HEK293 (cell line): ENCODE data around the gene CRACDL.

Experiments used
- HOXC10 ChIP-seq: sonication (generic); formaldehyde crosslinking; IDR thresholded peaks from 2 replicates; pipeline ENCODE4 v1.8.1; 2023; ENCODE audit warnings: mild to moderate bottlenecking, missing genetic modification reagents
- ZNF10 ChIP-seq: fragments of 450-650 bp; formaldehyde crosslinking; IDR thresholded peaks from 2 replicates; pipeline ENCODE4 v1.5.1; 2017; ENCODE audit warnings: missing biosample characterization, missing genetic modification characterization
- ZNF211 ChIP-seq: fragments of 450-650 bp; formaldehyde crosslinking; IDR thresholded peaks from 2 replicates; pipeline ENCODE4 v1.5.1; 2016; ENCODE audit warnings: low read depth, missing biosample characterization, missing genetic modification characterization
- ZNF266 ChIP-seq: fragments of 450-650 bp; formaldehyde crosslinking; IDR thresholded peaks from 2 replicates; pipeline ENCODE4 v1.5.1; 2016; ENCODE audit warnings: missing biosample characterization, missing genetic modification characterization, low read depth
- ZNF274 ChIP-seq, 2 experiments: fragments of 200-500 bp in 1 of 2; fragments of 450-650 bp in 1 of 2; sonication (Bioruptor generic) in 1 of 2; formaldehyde crosslinking in 1 of 2; IDR thresholded peaks; 2 replicates each; pipeline versions ENCODE4 v1.5.1 to v1.6.1; 2014 to 2016; ENCODE audit warnings: borderline replicate concordance in 1 of 2, inconsistent platforms in 1 of 2, low read length in 1 of 2, missing biosample characterization in 1 of 2, missing genetic modification characterization in 1 of 2
- ZNF335 ChIP-seq: fragments of 450-650 bp; formaldehyde crosslinking; conservative IDR thresholded peaks from 2 replicates; pipeline ENCODE4 v1.5.1; 2016; ENCODE audit warnings: missing biosample characterization, missing genetic modification characterization
- ZNF501 ChIP-seq: fragments of 450-650 bp; formaldehyde crosslinking; IDR thresholded peaks from 2 replicates; pipeline ENCODE4 v1.5.1; 2016; ENCODE audit warnings: missing biosample characterization, missing genetic modification characterization
- ZNF555 ChIP-seq: fragments of 450-650 bp; formaldehyde crosslinking; conservative IDR thresholded peaks from 2 replicates; pipeline ENCODE4 v1.5.1; 2017; ENCODE audit warnings: missing biosample characterization, mild to moderate bottlenecking, missing genetic modification characterization, inconsistent platforms
- ZNF777 ChIP-seq: fragments of 450-650 bp; formaldehyde crosslinking; IDR thresholded peaks from 2 replicates; pipeline ENCODE4 v1.5.1; 2017; ENCODE audit warnings: missing biosample characterization, missing genetic modification characterization, borderline replicate concordance
- ZNF792 ChIP-seq: fragments of 450-650 bp; formaldehyde crosslinking; IDR thresholded peaks from 2 replicates; pipeline ENCODE4 v1.5.1; 2016; ENCODE audit warnings: missing biosample characterization, missing genetic modification characterization
- TF ChIP-seq, protein P1 (sequence below): fragments of 450-650 bp; formaldehyde crosslinking; IDR thresholded peaks from 2 replicates; pipeline ENCODE4 v1.5.1; 2016; ENCODE audit warnings: missing biosample characterization, missing genetic modification characterization
- TF ChIP-seq, protein P2 (sequence below): fragments of 450-650 bp; formaldehyde crosslinking; IDR thresholded peaks from 2 replicates; pipeline ENCODE4 v1.5.1; 2016; ENCODE audit warnings: missing biosample characterization, missing genetic modification characterization, borderline replicate concordance
- TF ChIP-seq, protein P3 (sequence below): fragments of 450-650 bp; formaldehyde crosslinking; IDR thresholded peaks from 2 replicates; pipeline ENCODE4 v1.5.1; 2016; ENCODE audit warnings: missing biosample characterization, missing genetic modification characterization

DNA sequence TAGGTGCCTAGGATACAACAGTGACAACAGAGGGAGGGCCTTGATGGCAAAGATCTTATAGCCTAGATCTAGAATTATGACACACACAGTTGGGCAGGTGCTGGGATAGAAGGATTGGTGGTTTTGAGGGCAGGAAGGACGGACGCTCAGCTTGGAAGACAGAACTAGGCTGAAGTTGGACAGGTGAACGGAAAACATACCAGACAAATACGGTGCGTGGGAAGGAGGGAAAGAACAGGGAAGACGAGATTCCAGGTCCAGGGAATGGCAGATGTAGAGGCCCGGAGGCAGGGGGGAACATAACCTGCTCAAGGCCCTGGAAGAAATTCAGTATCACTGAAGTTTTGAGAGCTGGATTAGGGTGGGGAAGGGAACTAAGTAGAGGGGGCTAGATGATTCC, 40.8 kb downstream of the CRACDL start:
- no peak for TF ChIP-seq ZNF274 (IDR thresholded peaks at IDR 0.05; ENCODE audit: low read length)
- TF ChIP-seq ZNF274 (tag by site-specific recombination; IDR thresholded peaks at IDR 0.05; ENCODE audit: borderline replicate concordance): no peak
- no peak for TF ChIP-seq ZNF501 (tag by site-specific recombination)
- no peak for TF ChIP-seq HOXC10
- TF ChIP-seq ZNF266 (tag by site-specific recombination): no peak
- TF ChIP-seq, protein P1, sequence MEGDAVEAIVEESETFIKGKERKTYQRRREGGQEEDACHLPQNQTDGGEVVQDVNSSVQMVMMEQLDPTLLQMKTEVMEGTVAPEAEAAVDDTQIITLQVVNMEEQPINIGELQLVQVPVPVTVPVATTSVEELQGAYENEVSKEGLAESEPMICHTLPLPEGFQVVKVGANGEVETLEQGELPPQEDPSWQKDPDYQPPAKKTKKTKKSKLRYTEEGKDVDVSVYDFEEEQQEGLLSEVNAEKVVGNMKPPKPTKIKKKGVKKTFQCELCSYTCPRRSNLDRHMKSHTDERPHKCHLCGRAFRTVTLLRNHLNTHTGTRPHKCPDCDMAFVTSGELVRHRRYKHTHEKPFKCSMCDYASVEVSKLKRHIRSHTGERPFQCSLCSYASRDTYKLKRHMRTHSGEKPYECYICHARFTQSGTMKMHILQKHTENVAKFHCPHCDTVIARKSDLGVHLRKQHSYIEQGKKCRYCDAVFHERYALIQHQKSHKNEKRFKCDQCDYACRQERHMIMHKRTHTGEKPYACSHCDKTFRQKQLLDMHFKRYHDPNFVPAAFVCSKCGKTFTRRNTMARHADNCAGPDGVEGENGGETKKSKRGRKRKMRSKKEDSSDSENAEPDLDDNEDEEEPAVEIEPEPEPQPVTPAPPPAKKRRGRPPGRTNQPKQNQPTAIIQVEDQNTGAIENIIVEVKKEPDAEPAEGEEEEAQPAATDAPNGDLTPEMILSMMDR (tag by site-specific recombination): no peak
- no peak for TF ChIP-seq ZNF10 (tag by site-specific recombination)
- TF ChIP-seq ZNF792 (tag by site-specific recombination): no peak
- TF ChIP-seq ZNF555: no peak
- TF ChIP-seq, protein P2, sequence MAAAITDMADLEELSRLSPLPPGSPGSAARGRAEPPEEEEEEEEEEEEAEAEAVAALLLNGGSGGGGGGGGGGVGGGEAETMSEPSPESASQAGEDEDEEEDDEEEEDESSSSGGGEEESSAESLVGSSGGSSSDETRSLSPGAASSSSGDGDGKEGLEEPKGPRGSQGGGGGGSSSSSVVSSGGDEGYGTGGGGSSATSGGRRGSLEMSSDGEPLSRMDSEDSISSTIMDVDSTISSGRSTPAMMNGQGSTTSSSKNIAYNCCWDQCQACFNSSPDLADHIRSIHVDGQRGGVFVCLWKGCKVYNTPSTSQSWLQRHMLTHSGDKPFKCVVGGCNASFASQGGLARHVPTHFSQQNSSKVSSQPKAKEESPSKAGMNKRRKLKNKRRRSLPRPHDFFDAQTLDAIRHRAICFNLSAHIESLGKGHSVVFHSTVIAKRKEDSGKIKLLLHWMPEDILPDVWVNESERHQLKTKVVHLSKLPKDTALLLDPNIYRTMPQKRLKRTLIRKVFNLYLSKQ (tag by site-specific recombination): no peak
- no peak for TF ChIP-seq ZNF335 (tag by site-specific recombination)
- TF ChIP-seq ZNF211 (tag by site-specific recombination): no peak
- TF ChIP-seq, protein P3, sequence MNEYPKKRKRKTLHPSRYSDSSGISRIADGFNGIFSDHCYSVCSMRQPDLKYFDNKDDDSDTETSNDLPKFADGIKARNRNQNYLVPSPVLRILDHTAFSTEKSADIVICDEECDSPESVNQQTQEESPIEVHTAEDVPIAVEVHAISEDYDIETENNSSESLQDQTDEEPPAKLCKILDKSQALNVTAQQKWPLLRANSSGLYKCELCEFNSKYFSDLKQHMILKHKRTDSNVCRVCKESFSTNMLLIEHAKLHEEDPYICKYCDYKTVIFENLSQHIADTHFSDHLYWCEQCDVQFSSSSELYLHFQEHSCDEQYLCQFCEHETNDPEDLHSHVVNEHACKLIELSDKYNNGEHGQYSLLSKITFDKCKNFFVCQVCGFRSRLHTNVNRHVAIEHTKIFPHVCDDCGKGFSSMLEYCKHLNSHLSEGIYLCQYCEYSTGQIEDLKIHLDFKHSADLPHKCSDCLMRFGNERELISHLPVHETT (tag by site-specific recombination): no peak
- no peak for TF ChIP-seq ZNF777 (tag by site-specific recombination)
